ENCODE measurements around the gene PRKG1. TPM values are rescaled to one million over a fixed set of nuclear protein-coding genes. Genes with fewer than 3 reads are reported as not detected.

PRKG1 gene
- total and polyA plus RNA-seq, 2 of the 4 experiments (the other 2 are of a cell fraction) = 3.5 to 18.3 TPM

DNA sequence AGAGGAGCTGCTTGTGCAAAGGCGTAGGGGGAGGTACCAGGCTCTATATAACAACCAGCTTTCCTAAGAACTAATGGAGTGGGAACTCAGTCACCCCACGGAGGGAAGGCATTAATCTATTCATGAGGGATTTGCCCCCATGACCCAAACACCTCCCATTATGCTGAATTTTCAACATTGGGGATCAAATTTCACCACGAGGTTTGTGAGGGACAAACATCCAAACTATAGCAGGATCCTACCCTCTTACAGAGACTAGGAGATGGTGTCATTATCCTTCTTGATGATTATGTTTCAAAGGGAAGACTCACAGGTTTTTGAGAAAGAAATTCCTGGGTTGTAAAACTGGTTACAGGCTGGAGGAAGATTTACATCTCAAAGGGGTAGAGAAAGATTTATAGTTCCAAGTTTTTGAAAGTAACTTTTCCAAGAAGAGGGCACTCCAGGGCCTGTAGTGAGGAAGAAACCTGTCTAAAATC is 944.8 kb downstream of the PRKG1 start:
- Histone ChIP-seq H3K4ac (ENCODE audit: low read depth, low read length) (no peak overlapping the region), H3K4me1 (ENCODE audit: control insufficient read depth, insufficient read depth, low read length) (no peaks in the 10 kb centered on the region; the same call in 1 of the 2 replicates), H4K91ac (ENCODE audit: insufficient read depth, low read depth, low read length) (no peak overlapping the region), H3K27me3 (ENCODE audit: control insufficient read depth, insufficient read depth, low read length) (no peaks in the 10 kb centered on the region), H2AFZ (replicated peaks; ENCODE audit: low read length, poor library complexity) (no peak overlapping the region), H4K20me1 (ENCODE audit: insufficient read depth, low read length) (no peaks in the 10 kb centered on the region), H3K9me1 (ENCODE audit: insufficient read depth, low read length) (no peaks in the 10 kb centered on the region), H3K36me3 (ENCODE audit: control insufficient read depth, insufficient read depth, low read length) (no peaks in the 10 kb centered on the region), H4K5ac (ENCODE audit: low read depth, low read length) (no peak overlapping the region), H3K23ac (ENCODE audit: low read depth, low read length) (no peak overlapping the region), H3K14ac (replicated peaks; ENCODE audit: low read depth, low read length) (no peak overlapping the region), H2BK120ac (ENCODE audit: low read depth, low read length) (no peak overlapping the region), H2BK20ac (ENCODE audit: low read depth, low read length) (no peak overlapping the region), H2AK9ac (replicated peaks; ENCODE audit: low read depth, low read length, poor library complexity) (no peak overlapping the region), H2AK5ac (ENCODE audit: low read depth, low read length) (no peak overlapping the region), H3K18ac (ENCODE audit: low read depth, low read length) (no peak overlapping the region), H3K4me2 (ENCODE audit: low read depth, low read length) (no peak overlapping the region), H3K27ac (ENCODE audit: insufficient read depth, low read length) (no peak overlapping the region), H3K79me1 (ENCODE audit: low read depth in 1 of 2, low read length in 2 of 2) (no peaks in the 10 kb centered on the region), H3K9ac (ENCODE audit: low read depth, low read length) (no peak overlapping the region), H2BK5ac (ENCODE audit: low read depth, low read length, poor library complexity, severe bottlenecking) (no peak overlapping the region), H4K8ac (ENCODE audit: low read depth in 2 of 2, low read length in 2 of 2) (no peak overlapping the region), H3K9me3 (ENCODE audit: control insufficient read depth, insufficient read depth, low read length) (peaks cover 2% of the 10 kb centered on the region; the same call in 1 of the 2 replicates), H3K4me3 (ENCODE audit: insufficient read depth, low read depth, low read length) (no peak overlapping the region), H3K56ac (ENCODE audit: extremely low read depth, insufficient read depth, low read length) (no peak overlapping the region), H2BK15ac (ENCODE audit: low read depth, low read length) (no peak overlapping the region)
- ATAC-seq (ENCODE audit: low read depth) (no peak), DNase-seq (no peak)
- no TSS peak for BruUV-seq (replicated peaks)
- CTCF ChIA-PET = interaction anchor here (0.6 to 1.1 kb wide), 2 partner anchors 14 to 15 kb away, joined by 3 to 7 read pairs; no protein-coding TSS in a partner anchor
- no peak for TF ChIP-seq NFE2L2 (IDR thresholded peaks at IDR 0.05; ENCODE audit: low read depth, low read length)
- TF ChIP-seq SMC3 (IDR thresholded peaks at IDR 0.05; ENCODE audit: low read depth, low read length) = no peak
- TF ChIP-seq POLR2A (IDR thresholded peaks at IDR 0.05; ENCODE audit: low read depth, low read length) = no peak
- TF ChIP-seq MAFK (IDR thresholded peaks at IDR 0.05; ENCODE audit: low read depth, low read length) = no peak
- no peak for TF ChIP-seq BHLHE40 (IDR thresholded peaks at IDR 0.05; ENCODE audit: low read depth, low read length)
- no peak for TF ChIP-seq RFX5 (IDR thresholded peaks at IDR 0.05; ENCODE audit: low read depth, low read length)
- no peak for TF ChIP-seq CHD1 (IDR thresholded peaks at IDR 0.05; ENCODE audit: low read depth, low read length)
- no peak for TF ChIP-seq RAD21 (IDR thresholded peaks at IDR 0.05; ENCODE audit: low read length)
- no peak for TF ChIP-seq FOS (IDR thresholded peaks at IDR 0.05; ENCODE audit: low read depth, low read length)
- no peak for TF ChIP-seq RCOR1 (IDR thresholded peaks at IDR 0.05; ENCODE audit: insufficient replicate concordance, low read length)
- TF ChIP-seq CEBPB (IDR thresholded peaks at IDR 0.05; ENCODE audit: low read depth, low read length) = no peak
- no peak for TF ChIP-seq MAZ (IDR thresholded peaks at IDR 0.05; ENCODE audit: borderline replicate concordance, low read depth, low read length)
- intact Hi-C loops (cut with micrococcal nuclease) (no loop called here), dilution Hi-C loops (cut with HindIII; ENCODE audit: low sequenced_read_pairs, unreplicated experiment) (no loop called here), in situ Hi-C loops (cut with MboI; ENCODE audit: low sequenced_read_pairs) (no loop called here)
- POLR2A ChIA-PET (ENCODE audit: unreplicated experiment) = no interaction called here
- WGBS, 2 experiments (ENCODE audit: extremely low coverage in 2 of 2, insufficient read length in 1 of 2) = no CpG with 5 or more reads among the region's 3 CpGs
